Measurements from ENCODE around the gene CHMP5.

CHMP5 gene

GRCh38 chr9:33264473-33265177 lies at the start of gene CHMP5, which contains the start of gene BAG1:
Gene CHMP5, plus strand, starts transcription at chr9:33265049. Its CDS starts 30 bp downstream, at chr9:33265079.
Gene BAG1, minus strand, starts transcription at chr9:33264708.
- peak; percentile 98 for DNase-seq (ENCODE audit: low spot score)

GRCh38 chr9:33220681-33221567 lies 43.9 kb upstream of the CHMP5 start:
- DNase-seq (ENCODE audit: low spot score): no peak

GRCh38 chr9:33221568-33221884 lies 43.3 kb upstream of the CHMP5 start:
- no peak for DNase-seq (ENCODE audit: low spot score)

GRCh38 chr9:33222031-33222430 lies 42.8 kb upstream of the CHMP5 start:
- DNase-seq (ENCODE audit: low spot score): no peak

- DNase-seq (ENCODE audit: low spot score): no peak
These were observed 41.2 kb upstream of the CHMP5 start for GRCh38 chr9:33223696-33224095.

- no peak for DNase-seq (ENCODE audit: low spot score)
These were observed 39.3 kb upstream of the CHMP5 start for GRCh38 chr9:33225319-33226147.

- no peak for DNase-seq (ENCODE audit: low spot score)
These were observed 37.8 kb upstream of the CHMP5 start for GRCh38 chr9:33227008-33227398.

GRCh38 chr9:33227741-33228140 lies 37.1 kb upstream of the CHMP5 start:
- no peak for DNase-seq (ENCODE audit: low spot score)

GRCh38 chr9:33228606-33229005 lies 36.2 kb upstream of the CHMP5 start:
- no peak for DNase-seq (ENCODE audit: low spot score)

GRCh38 chr9:33229359-33230114 lies 35.3 kb upstream of the CHMP5 start:
- DNase-seq (ENCODE audit: low spot score): no peak

- no peak for DNase-seq (ENCODE audit: low spot score)
These were observed 33.9 kb upstream of the CHMP5 start for GRCh38 chr9:33230756-33231622.

- no peak for DNase-seq (ENCODE audit: low spot score)
These were observed 33.3 kb upstream of the CHMP5 start for GRCh38 chr9:33231623-33231942.

GRCh38 chr9:33232815-33233214 lies 32.0 kb upstream of the CHMP5 start:
- DNase-seq (ENCODE audit: low spot score): no peak

GRCh38 chr9:33233626-33234342 lies 31.1 kb upstream of the CHMP5 start:
- DNase-seq (ENCODE audit: low spot score): peak; percentile 78

GRCh38 chr9:33234511-33235467 lies 30.1 kb upstream of the CHMP5 start:
- DNase-seq (ENCODE audit: low spot score): no peak

- DNase-seq (ENCODE audit: low spot score): no peak
These were observed 28.3 kb upstream of the CHMP5 start for GRCh38 chr9:33236571-33236970.

- DNase-seq (ENCODE audit: low spot score): no peak
These were observed 24.9 kb upstream of the CHMP5 start, which contains the start of gene SPINK4 for GRCh38 chr9:33239921-33240320. Gene SPINK4, plus strand, starts transcription at chr9:33240167. Its CDS starts 42 bp downstream, at chr9:33240209.

- no peak for DNase-seq (ENCODE audit: low spot score)
These were observed 23.6 kb upstream of the CHMP5 start for GRCh38 chr9:33241298-33241697.

GRCh38 chr9:33242609-33243134 lies 22.2 kb upstream of the CHMP5 start:
- no peak for DNase-seq (ENCODE audit: low spot score)

All from AG08396 (cell line).